ENCODE measurements around the gene MRPS25. TPM values are rescaled to one million over a fixed set of nuclear protein-coding genes. Genes with fewer than 3 reads are reported as not detected.

MRPS25 gene
- total and polyA plus RNA-seq, 9 of the 15 experiments (the other 6 are each of a cell fraction or from before 2014, with no cell fraction given), result 34.3 to 129 (median 78.2) TPM

DNA sequence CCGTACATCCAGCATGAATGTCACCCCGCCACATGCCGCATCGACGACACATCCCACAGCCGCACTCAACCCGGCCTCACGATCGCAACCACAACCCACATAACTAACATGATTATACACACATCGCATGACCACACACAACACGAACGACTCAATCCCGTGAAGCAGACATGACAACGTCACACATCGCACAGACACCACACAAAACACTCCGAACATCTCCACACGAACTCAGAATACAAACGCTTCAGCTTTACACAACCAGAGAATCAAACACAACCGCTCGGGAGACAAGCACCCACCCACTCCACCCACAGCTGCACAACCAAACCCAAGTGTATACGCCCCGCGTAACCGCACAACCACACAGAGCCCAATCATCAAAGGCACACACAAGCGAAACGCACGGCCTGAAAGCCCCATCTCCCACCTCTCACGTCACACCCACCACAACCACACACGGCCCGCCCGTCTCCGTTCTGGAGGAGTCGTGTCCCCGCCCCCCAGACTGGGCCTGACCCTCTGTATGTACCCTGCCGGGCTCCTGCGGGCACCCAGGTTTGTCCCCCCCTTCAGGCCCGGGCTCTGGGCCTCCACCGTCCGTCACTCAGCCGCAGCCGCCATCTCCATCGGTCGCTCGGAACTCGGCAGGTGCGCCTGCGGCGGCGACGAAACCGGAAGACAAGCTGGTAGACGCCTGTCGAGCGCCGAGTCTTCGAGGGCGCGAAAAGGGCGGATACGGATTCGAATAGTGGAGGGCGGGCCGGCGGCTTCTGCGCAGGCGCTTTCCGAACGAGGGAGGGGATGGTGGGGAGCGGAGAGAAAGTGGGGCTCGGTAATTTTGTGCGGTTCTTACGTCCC lies 33.6 kb upstream of the MRPS25 start, which contains the start of gene RBSN (continued):
- TF ChIP-seq, protein P1, sequence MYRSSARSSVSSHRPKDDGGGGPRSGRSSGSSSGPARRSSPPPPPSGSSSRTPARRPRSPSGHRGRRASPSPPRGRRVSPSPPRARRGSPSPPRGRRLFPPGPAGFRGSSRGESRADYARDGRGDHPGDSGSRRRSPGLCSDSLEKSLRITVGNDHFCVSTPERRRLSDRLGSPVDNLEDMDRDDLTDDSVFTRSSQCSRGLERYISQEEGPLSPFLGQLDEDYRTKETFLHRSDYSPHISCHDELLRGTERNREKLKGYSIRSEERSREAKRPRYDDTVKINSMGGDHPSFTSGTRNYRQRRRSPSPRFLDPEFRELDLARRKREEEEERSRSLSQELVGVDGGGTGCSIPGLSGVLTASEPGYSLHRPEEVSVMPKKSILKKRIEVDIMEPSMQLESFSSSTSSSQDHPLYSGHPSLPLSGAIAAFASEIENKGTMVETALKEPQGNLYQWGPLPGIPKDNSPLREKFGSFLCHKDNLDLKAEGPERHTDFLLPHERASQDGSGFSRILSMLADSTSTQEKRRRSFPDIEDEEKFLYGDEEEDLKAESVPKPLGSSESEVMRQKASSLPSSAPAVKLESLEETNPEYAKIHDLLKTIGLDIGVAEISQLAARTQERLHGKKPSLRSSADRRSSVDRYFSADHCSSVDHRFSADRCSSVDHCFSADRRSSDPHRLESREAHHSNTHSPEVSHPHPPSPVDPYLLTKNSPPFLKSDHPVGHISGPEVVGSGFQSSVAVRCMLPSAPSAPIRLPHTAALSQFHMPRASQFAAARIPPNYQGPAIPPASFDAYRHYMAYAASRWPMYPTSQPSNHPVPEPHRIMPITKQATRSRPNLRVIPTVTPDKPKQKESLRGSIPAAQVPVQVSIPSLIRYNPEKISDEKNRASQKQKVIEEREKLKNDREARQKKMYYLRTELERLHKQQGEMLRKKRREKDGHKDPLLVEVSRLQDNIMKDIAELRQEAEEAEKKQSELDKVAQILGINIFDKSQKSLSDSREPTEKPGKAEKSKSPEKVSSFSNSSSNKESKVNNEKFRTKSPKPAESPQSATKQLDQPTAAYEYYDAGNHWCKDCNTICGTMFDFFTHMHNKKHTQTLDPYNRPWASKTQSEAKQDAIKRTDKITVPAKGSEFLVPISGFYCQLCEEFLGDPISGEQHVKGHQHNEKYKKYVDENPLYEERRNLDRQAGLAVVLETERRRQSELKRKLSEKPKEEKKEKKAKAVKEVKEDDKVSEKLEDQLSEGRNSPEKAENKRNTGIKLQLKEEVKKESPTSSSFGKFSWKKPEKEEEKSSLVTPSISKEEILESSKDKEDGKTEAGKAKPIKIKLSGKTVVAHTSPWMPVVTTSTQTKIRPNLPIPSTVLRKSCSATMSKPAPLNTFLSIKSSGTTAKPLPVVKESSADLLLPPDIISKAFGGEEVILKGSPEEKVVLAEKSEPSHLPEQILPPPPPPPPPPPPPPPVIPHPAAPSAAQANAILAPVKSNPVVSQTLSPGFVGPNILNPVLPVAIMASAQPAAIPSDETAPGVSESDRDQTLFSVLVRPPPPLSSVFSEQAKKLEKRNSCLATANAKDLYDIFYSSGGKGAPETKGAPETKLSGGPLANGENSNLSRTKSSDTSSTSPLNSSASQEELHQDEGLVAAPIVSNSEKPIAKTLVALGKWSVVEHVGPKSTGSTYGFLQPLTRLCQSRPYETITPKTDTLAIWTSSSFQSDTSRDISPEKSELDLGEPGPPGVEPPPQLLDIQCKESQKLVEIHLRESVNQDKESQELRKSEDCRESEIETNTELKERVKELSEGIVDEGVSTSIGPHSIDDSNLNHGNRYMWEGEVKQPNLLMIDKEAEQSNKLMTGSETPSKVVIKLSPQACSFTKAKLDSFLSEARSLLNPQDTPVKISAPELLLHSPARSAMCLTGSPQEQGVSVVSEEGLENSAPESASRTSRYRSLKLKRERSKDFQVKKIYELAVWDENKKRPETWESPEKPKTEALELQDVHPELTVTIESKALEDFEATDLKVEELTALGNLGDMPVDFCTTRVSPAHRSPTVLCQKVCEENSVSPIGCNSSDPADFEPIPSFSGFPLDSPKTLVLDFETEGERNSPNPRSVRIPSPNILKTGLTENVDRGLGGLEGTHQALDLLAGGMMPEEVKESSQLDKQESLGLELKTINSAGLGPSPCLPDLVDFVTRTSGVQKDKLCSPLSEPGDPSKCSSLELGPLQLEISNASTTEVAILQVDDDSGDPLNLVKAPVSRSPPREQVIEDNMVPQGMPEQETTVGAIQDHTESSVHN (IDR thresholded peaks at IDR 0.05; ENCODE audit: borderline replicate concordance in 1 of 2, low read depth in 1 of 2), result peak in 1 of 2 experiments; percentile 39; a peak in 1 of 4 replicates
- no peak for TF ChIP-seq FOXJ3 (CRISPR knock-in tag; IDR thresholded peaks at IDR 0.05)
- no peak for TF ChIP-seq FOXA1 (IDR thresholded peaks at IDR 0.05; ENCODE audit: borderline replicate concordance)
- TF ChIP-seq ZC3H8 (IDR thresholded peaks at IDR 0.05), result peak; percentile 11; the same call in 1 of the 2 replicates
- no peak for TF ChIP-seq CHD7 (IDR thresholded peaks at IDR 0.05; ENCODE audit: low read depth, low read length)

Measured in K562 (cell line).